Uterus (tissue), 4 donors: ENCODE measurements around the gene AZIN2. TPM values are rescaled to one million over a fixed set of nuclear protein-coding genes. Genes with fewer than 3 reads are reported as not detected.
"Not testable (repeated sequence)": the region's sequence is repeated elsewhere in the genome, so short reads cannot be mapped to it uniquely, and the experiment has no call there.

Source experiments
- DNase-seq, 2 donors: peaks; one replicate each; pipeline ENCODE4 v3.0.0-alpha.2; 2019 to 2020
- H3K27ac ChIP-seq, 2 donors: fragments of 200-600 bp; sonication (generic); 1 replicate in 1 of 2; 2 replicates in 1 of 2; pipeline ENCODE4 v1.5.1; 2016 to 2018
- H3K27me3 ChIP-seq, 2 donors: fragments of 200-600 bp; sonication (generic); one replicate each; pipeline ENCODE4 v1.5.1; 2018 to 2019; ENCODE audit warnings: control low read depth in 1 of 2
- H3K36me3 ChIP-seq, 2 donors: fragments of 200-600 bp; sonication (generic); one replicate each; pipeline ENCODE4 v1.5.1; 2019; ENCODE audit warnings: control low read depth in 1 of 2
- H3K4me1 ChIP-seq, 2 donors: fragments of 200-600 bp; sonication (generic); one replicate each; pipeline ENCODE4 v1.5.1; 2018 to 2019; ENCODE audit warnings: control low read depth in 1 of 2
- H3K4me3 ChIP-seq, 2 donors: fragments of 200-600 bp; sonication (generic); 1 replicate in 1 of 2; 2 replicates in 1 of 2; pipeline ENCODE4 v1.5.1; 2018 to 2019; ENCODE audit warnings: mild to moderate bottlenecking in 1 of 2
- H3K9me3 ChIP-seq, 2 donors: fragments of 200-600 bp; sonication (generic); one replicate each; pipeline ENCODE4 v1.5.1; 2019; ENCODE audit warnings: control low read depth in 1 of 2
- POLR2A ChIP-seq, 2 donors: fragments of 450-650 bp; IDR thresholded peaks; one replicate each; pipeline ENCODE4 v1.6.1; 2016; ENCODE audit warnings: antibody characterized with exemption in 2 of 2, mild to moderate bottlenecking in 1 of 2, moderate library complexity in 1 of 2
- intact Hi-C: fragments of 100-400 bp; cut with DNase I; formaldehyde crosslinking; loops from one replicate; pipeline ENCODE4 v1.15.1; 2023; ENCODE audit warnings: low total_unique reads
- total RNA-seq, 4 donors: library from RNA; depleted of rRNA in 3 of 4; stranded (reverse); fragments of >200 nt in 3 of 4; gene quantifications; one replicate each; pipeline versions ENCODE4 v1.1.0 to v1.2.4, GENCODE V29; 2014 to 2023
- TF ChIP-seq, protein P1 (sequence below), 4 experiments: fragments of 200-600 bp in 2 of 4; fragments of 450-650 bp in 2 of 4; sonication (generic) in 2 of 4; IDR thresholded peaks; one replicate each; pipeline ENCODE4 v1.5.1; 2016 to 2019; ENCODE audit warnings: antibody characterized with exemption in 4 of 4, mild to moderate bottlenecking in 2 of 4, moderate library complexity in 1 of 4
- donor health status: DM: yes; HTN: yes; CAD: no.

Gene AZIN2
- total RNA-seq, 4 donors from 2014 or later, result 1.2 to 16.1 (median 6.9) TPM

- no peak for DNase-seq
- intact Hi-C loops, result no loop called here
- no peak overlapping the region for H3K4me3 ChIP-seq
- no peaks in the 10 kb centered on the region for H3K9me3 ChIP-seq
- no peaks in the 10 kb centered on the region for H3K4me1 ChIP-seq
- no peak overlapping the region for H3K27ac ChIP-seq
- no peaks in the 10 kb centered on the region for H3K27me3 ChIP-seq
- no peaks in the 10 kb centered on the region for H3K36me3 ChIP-seq
- TF ChIP-seq POLR2A (IDR thresholded peaks at IDR 0.05), result no peak
- TF ChIP-seq, protein P1, sequence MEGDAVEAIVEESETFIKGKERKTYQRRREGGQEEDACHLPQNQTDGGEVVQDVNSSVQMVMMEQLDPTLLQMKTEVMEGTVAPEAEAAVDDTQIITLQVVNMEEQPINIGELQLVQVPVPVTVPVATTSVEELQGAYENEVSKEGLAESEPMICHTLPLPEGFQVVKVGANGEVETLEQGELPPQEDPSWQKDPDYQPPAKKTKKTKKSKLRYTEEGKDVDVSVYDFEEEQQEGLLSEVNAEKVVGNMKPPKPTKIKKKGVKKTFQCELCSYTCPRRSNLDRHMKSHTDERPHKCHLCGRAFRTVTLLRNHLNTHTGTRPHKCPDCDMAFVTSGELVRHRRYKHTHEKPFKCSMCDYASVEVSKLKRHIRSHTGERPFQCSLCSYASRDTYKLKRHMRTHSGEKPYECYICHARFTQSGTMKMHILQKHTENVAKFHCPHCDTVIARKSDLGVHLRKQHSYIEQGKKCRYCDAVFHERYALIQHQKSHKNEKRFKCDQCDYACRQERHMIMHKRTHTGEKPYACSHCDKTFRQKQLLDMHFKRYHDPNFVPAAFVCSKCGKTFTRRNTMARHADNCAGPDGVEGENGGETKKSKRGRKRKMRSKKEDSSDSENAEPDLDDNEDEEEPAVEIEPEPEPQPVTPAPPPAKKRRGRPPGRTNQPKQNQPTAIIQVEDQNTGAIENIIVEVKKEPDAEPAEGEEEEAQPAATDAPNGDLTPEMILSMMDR (IDR thresholded peaks at IDR 0.05), result no peak
These were observed 23.9 kb upstream of the AZIN2 start for GRCh38 chr1:33057095-33057494.

DNA sequence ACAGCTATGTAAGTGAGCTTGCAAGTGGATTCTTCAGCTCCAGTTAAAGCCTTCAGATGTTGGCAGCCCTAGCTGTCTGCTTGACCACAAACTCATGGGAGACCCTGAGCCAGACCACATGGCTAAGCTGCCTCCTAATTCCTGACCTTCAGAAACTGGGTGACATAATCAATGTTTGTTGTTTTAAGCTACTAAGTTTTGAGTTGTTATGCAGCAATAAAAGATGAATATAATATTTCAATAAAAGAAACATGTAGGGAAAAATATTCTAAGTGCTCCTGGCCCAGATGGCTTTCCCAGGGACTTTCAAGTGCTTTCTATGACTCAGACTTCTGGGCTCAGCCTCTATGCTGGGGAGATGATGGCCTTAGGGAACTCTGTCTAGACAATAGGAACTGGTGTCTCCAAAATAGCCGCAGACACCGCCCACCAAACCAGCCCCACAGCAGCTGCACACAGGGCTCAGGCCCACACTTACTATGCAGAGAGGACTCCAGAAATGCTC lies 20.3 kb upstream of the AZIN2 start:
- no peaks in the 10 kb centered on the region for H3K4me1 ChIP-seq
- no peaks in the 10 kb centered on the region for H3K36me3 ChIP-seq
- DNase-seq, result no peak
- H3K27ac ChIP-seq, result no peak overlapping the region
- intact Hi-C loops, result loop anchor here (10.0 kb wide), 1 partner anchor 136 kb away; no protein-coding TSS in a partner anchor
- H3K27me3 ChIP-seq, result no peaks in the 10 kb centered on the region
- no peak overlapping the region for H3K4me3 ChIP-seq
- TF ChIP-seq, protein P1 (IDR thresholded peaks at IDR 0.05), result no peak
- no peak for TF ChIP-seq POLR2A (IDR thresholded peaks at IDR 0.05)
- H3K9me3 ChIP-seq, result peaks cover 0 to 13% of the 10 kb centered on the region in 2 donors

- no peak overlapping the region for H3K4me3 ChIP-seq
- no peak overlapping the region for H3K27ac ChIP-seq
- H3K27me3 ChIP-seq, result no peaks in the 10 kb centered on the region
- no peaks in the 10 kb centered on the region for H3K4me1 ChIP-seq
- no peak for DNase-seq
- H3K36me3 ChIP-seq, result no peaks in the 10 kb centered on the region
- TF ChIP-seq POLR2A (IDR thresholded peaks at IDR 0.05), result no peak
- TF ChIP-seq, protein P1 (IDR thresholded peaks at IDR 0.05), result no peak
- peaks cover 0 to 13% of the 10 kb centered on the region in 2 donors for H3K9me3 ChIP-seq
- intact Hi-C loops, result loop anchor here (10.0 kb wide), 1 partner anchor 137 kb away; no protein-coding TSS in a partner anchor
These were observed 19.1 kb upstream of the AZIN2 start for GRCh38 chr1:33061834-33062233.

DNA sequence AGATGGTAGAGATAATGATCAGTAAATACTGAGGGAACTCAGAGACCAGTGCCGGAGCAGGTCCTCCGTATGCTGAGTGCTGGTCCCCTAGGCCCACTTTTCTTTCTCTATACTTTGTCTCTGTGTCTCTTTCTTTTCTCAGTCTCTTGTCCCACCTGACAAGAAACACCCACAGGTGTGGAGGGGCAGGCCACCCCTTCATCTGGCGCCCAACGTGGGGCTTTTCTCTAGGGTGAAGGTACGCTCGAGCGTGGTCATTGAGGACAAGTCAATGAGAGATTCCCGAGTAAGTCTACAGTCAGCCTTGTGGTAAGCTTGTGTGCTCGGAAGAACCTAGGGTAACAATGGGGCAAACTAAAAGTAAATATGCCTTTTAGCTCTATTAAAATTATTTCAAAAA lies 16.7 kb upstream of the AZIN2 start:
- peaks cover 0 to 13% of the 10 kb centered on the region in 2 donors for H3K9me3 ChIP-seq
- not testable (repeated sequence) for H3K36me3 ChIP-seq, H3K4me3 ChIP-seq, H3K4me1 ChIP-seq, H3K27ac ChIP-seq, H3K27me3 ChIP-seq, DNase-seq
- intact Hi-C loops, result loop anchor here (10.0 kb wide), 1 partner anchor 139 kb away; no protein-coding TSS in a partner anchor

- Histone ChIP-seq H3K27ac (no peak overlapping the region), H3K4me3 (no peak overlapping the region), H3K27me3 (no peaks in the 10 kb centered on the region), H3K4me1 (no peaks in the 10 kb centered on the region), H3K36me3 (no peaks in the 10 kb centered on the region), H3K9me3 (peaks cover 0 to 13% of the 10 kb centered on the region in 2 donors)
- no peak for DNase-seq
- intact Hi-C loops, result loop anchor here (10.0 kb wide), 1 partner anchor 140 kb away; no protein-coding TSS in a partner anchor
- no peak for TF ChIP-seq POLR2A (IDR thresholded peaks at IDR 0.05)
- TF ChIP-seq, protein P1 (IDR thresholded peaks at IDR 0.05), result no peak
These were observed 15.7 kb upstream of the AZIN2 start for GRCh38 chr1:33065301-33065700.

- H3K36me3 ChIP-seq, H3K4me3 ChIP-seq, H3K4me1 ChIP-seq, H3K27ac ChIP-seq, DNase-seq, H3K27me3 ChIP-seq: not testable (repeated sequence)
- H3K9me3 ChIP-seq, result peaks cover 0 to 13% of the 10 kb centered on the region in 2 donors
- intact Hi-C loops, result loop anchor here (10.0 kb wide), 1 partner anchor 142 kb away; no protein-coding TSS in a partner anchor
These were observed 14.5 kb upstream of the AZIN2 start for GRCh38 chr1:33066477-33066876.

GRCh38 chr1:33068108-33068507 lies 12.8 kb upstream of the AZIN2 start:
- not testable (repeated sequence) for H3K36me3 ChIP-seq, H3K4me1 ChIP-seq, H3K27ac ChIP-seq, H3K4me3 ChIP-seq, H3K27me3 ChIP-seq, DNase-seq
- peaks cover 0 to 13% of the 10 kb centered on the region in 2 donors for H3K9me3 ChIP-seq
- intact Hi-C loops, result loop anchor here (10.0 kb wide), 1 partner anchor 143 kb away; no protein-coding TSS in a partner anchor
